Type B pancreatic cell (in vitro differentiated cells): ENCODE data around the gene RENBP. TPM values are rescaled to one million over a fixed set of nuclear protein-coding genes. Genes with fewer than 3 reads are reported as not detected.

Experiments
- DNase-seq: peaks from one replicate; pipeline ENCODE4 v3.0.0; 2021; ENCODE audit warnings: mixed read lengths; ENCODE audit not compliant: unreplicated experiment; ENCODE audit errors: extremely low spot score
- H3K27ac Mint-ChIP-seq: 2 replicates; pipeline ENCODE4 v1.8.0; 2021; ENCODE audit warnings: mild to moderate bottlenecking, mixed read lengths
- H3K27me3 Mint-ChIP-seq: 2 replicates; pipeline ENCODE4 v1.8.0; 2021; ENCODE audit warnings: mixed read lengths
- H3K36me3 Mint-ChIP-seq: 2 replicates; pipeline ENCODE4 v1.8.0; 2021; ENCODE audit warnings: mixed read lengths
- H3K4me1 Mint-ChIP-seq: one replicate; pipeline ENCODE4 v1.8.0; 2021; ENCODE audit warnings: mixed read lengths; ENCODE audit not compliant: unreplicated experiment
- H3K4me3 Mint-ChIP-seq: 2 replicates; pipeline ENCODE4 v1.8.0; 2021; ENCODE audit warnings: mild to moderate bottlenecking, mixed read lengths
- H3K9me3 Mint-ChIP-seq: 2 replicates; pipeline ENCODE4 v1.8.0; 2021; ENCODE audit warnings: mixed read lengths
- CTCF ChIP-seq: fragments of 200-600 bp; sonication (generic); conservative IDR thresholded peaks from 2 replicates; pipeline ENCODE4 v1.5.0; 2021; ENCODE audit warnings: antibody characterized with exemption, mild to moderate bottlenecking
- total RNA-seq: library from RNA; stranded (reverse); gene quantifications from 2 replicates; pipeline ENCODE4 v1.2.1, GENCODE V29; 2021; ENCODE audit warnings: low replicate concordance

The RENBP gene
- total RNA-seq, 1 donor from 2014 or later, result 6.7 TPM

GRCh38 chrX:153951683-153952372, 7.4 kb upstream of the RENBP start:
- TF ChIP-seq CTCF, result no peak
- no peak overlapping the region for H3K27ac Mint-ChIP-seq
- H3K36me3 Mint-ChIP-seq, result peaks cover 12% of the 10 kb centered on the region
- no peaks in the 10 kb centered on the region for H3K9me3 Mint-ChIP-seq
- H3K27me3 Mint-ChIP-seq, result no peaks in the 10 kb centered on the region
- H3K4me1 Mint-ChIP-seq, result peaks cover 17% of the 10 kb centered on the region
- no peak overlapping the region for H3K4me3 Mint-ChIP-seq
- DNase-seq, result no peak

- Mint-ChIP-seq H3K36me3 (peaks cover 10% of the 10 kb centered on the region), H3K9me3 (no peaks in the 10 kb centered on the region), H3K27ac (peak overlapping the region; percentile 55), H3K4me1 (peaks cover 17% of the 10 kb centered on the region), H3K4me3 (no peak overlapping the region), H3K27me3 (no peaks in the 10 kb centered on the region)
- DNase-seq, result no peak
- TF ChIP-seq CTCF, result no peak
Observed at GRCh38 chrX:153950127-153950526, 5.7 kb upstream of the RENBP start.

- no peak for DNase-seq
- no peak overlapping the region for H3K4me3 Mint-ChIP-seq
- no peak for TF ChIP-seq CTCF
- H3K4me1 Mint-ChIP-seq, result peaks cover 17% of the 10 kb centered on the region
- no peaks in the 10 kb centered on the region for H3K27me3 Mint-ChIP-seq
- peak overlapping the region; percentile 75 for H3K27ac Mint-ChIP-seq
- no peaks in the 10 kb centered on the region for H3K9me3 Mint-ChIP-seq
- peaks cover 8% of the 10 kb centered on the region for H3K36me3 Mint-ChIP-seq
Observed at GRCh38 chrX:153948847-153949805, 4.7 kb upstream of the RENBP start.

- no peak for TF ChIP-seq CTCF
- no peaks in the 10 kb centered on the region for H3K27me3 Mint-ChIP-seq
Observed at GRCh38 chrX:153948002-153948466, 3.6 kb upstream of the RENBP start.

GRCh38 chrX:153947009-153947769, 2.7 kb upstream of the RENBP start:
- no peaks in the 10 kb centered on the region for H3K9me3 Mint-ChIP-seq
- H3K4me1 Mint-ChIP-seq, result peaks cover 17% of the 10 kb centered on the region
- H3K4me3 Mint-ChIP-seq, result no peak overlapping the region
- H3K36me3 Mint-ChIP-seq, result peaks cover 8% of the 10 kb centered on the region
- no peaks in the 10 kb centered on the region for H3K27me3 Mint-ChIP-seq
- DNase-seq, result no peak
- peak overlapping the region; percentile 65 for H3K27ac Mint-ChIP-seq
- peak; percentile 87 for TF ChIP-seq CTCF

More at GRCh38 chrX:153948002-153948466, 3.6 kb upstream of the RENBP start:
- Mint-ChIP-seq H3K4me3 (no peak overlapping the region), H3K9me3 (no peaks in the 10 kb centered on the region), H3K4me1 (peaks cover 17% of the 10 kb centered on the region), H3K36me3 (peaks cover 8% of the 10 kb centered on the region), H3K27ac (peak overlapping the region; percentile 75)
- no peak for DNase-seq
